Measurements from ENCODE around the gene ACOT6. TPM values are rescaled to one million over a fixed set of nuclear protein-coding genes. Genes with fewer than 3 reads are reported as not detected.

The ACOT6 gene
- total and polyA plus RNA-seq, 2 experiments from 2014 or later = not detected

DNA sequence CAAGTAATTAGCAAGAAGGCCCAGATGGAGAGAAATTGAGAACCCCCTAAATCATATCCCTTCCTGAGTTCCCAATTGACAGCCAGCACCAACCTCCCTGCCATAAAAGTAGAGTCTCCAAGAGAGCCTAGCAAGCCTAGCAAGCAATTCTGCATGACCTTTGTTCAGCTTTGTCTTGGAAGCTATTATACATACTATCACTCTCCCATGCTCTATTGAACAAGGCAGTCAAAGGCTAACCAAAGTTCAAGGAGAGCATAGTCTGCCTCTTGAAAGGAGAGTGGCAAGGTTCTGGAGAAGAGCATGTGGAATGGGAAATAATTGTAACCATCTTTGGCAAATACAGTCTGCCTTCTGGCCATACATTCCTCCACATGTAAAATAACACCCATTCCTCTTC is 12.8 kb upstream of the ACOT6 start:
- no peaks in the 10 kb centered on the region for H3K36me3 ChIP-seq (replicated peaks; ENCODE audit: insufficient read depth, low read depth)
- TF ChIP-seq, protein P1, sequence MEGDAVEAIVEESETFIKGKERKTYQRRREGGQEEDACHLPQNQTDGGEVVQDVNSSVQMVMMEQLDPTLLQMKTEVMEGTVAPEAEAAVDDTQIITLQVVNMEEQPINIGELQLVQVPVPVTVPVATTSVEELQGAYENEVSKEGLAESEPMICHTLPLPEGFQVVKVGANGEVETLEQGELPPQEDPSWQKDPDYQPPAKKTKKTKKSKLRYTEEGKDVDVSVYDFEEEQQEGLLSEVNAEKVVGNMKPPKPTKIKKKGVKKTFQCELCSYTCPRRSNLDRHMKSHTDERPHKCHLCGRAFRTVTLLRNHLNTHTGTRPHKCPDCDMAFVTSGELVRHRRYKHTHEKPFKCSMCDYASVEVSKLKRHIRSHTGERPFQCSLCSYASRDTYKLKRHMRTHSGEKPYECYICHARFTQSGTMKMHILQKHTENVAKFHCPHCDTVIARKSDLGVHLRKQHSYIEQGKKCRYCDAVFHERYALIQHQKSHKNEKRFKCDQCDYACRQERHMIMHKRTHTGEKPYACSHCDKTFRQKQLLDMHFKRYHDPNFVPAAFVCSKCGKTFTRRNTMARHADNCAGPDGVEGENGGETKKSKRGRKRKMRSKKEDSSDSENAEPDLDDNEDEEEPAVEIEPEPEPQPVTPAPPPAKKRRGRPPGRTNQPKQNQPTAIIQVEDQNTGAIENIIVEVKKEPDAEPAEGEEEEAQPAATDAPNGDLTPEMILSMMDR (IDR thresholded peaks at IDR 0.05; ENCODE audit: poor library complexity) = no peak
- no peak for TF ChIP-seq EZH2 (IDR thresholded peaks at IDR 0.05; ENCODE audit: borderline replicate concordance)
- no peak for TF ChIP-seq EZH2phosphoT487 (IDR thresholded peaks at IDR 0.05; ENCODE audit: low read depth, severe bottlenecking, unreplicated experiment)
- no peak overlapping the region for H3K27ac ChIP-seq
- H3K79me2 ChIP-seq = no peaks in the 10 kb centered on the region
- H3K27me3 ChIP-seq = no peaks in the 10 kb centered on the region
- H3K9me2 ChIP-seq (replicated peaks; ENCODE audit: insufficient read depth) = no peaks in the 10 kb centered on the region
- no peak overlapping the region for H2AFZ ChIP-seq
- H3K4me3 ChIP-seq = no peak overlapping the region
- H3K4me1 ChIP-seq (ENCODE audit: insufficient read depth) = no peaks in the 10 kb centered on the region
- no peaks in the 10 kb centered on the region for H4K20me1 ChIP-seq (ENCODE audit: insufficient read depth, poor library complexity, severe bottlenecking)
- peak; percentile 14 for DNase-seq (ENCODE audit: low spot score)
- H3K4me2 ChIP-seq = no peak overlapping the region
- no peaks in the 10 kb centered on the region for H3K9me3 ChIP-seq (ENCODE audit: low read depth)

DNA sequence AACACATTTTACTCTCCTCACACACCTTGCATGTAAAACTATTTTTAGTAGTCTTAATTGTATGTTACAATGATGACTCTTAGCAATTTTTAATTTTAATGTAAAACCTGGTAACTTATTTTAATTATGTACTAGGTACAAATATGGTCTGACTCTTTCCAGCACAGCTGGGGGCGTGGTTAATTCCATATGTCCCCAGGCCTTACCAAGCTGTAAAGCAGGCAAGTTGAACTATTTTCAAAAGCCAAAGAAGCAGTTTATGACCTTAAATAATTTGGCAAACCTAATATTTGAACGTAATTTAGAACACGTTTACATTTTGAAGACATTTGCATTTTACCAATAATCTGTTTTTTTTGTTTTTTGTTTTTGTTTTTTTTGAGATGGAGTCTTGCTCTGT is 9.3 kb upstream of the ACOT6 start:
- Histone ChIP-seq H2AFZ (no peak overlapping the region), H3K4me3 (no peak overlapping the region), H3K27ac (no peak overlapping the region), H3K4me2 (no peak overlapping the region), H3K9me3 (ENCODE audit: low read depth) (no peaks in the 10 kb centered on the region), H3K4me1 (ENCODE audit: insufficient read depth) (no peaks in the 10 kb centered on the region), H3K9me2 (replicated peaks; ENCODE audit: insufficient read depth) (no peaks in the 10 kb centered on the region), H3K27me3 (no peaks in the 10 kb centered on the region), H4K20me1 (ENCODE audit: insufficient read depth, poor library complexity, severe bottlenecking) (no peaks in the 10 kb centered on the region), H3K36me3 (replicated peaks; ENCODE audit: insufficient read depth, low read depth) (no peaks in the 10 kb centered on the region), H3K79me2 (no peaks in the 10 kb centered on the region)
- no peak for DNase-seq (ENCODE audit: low spot score)
- WGBS (ENCODE audit: low lambda C conversion rate, missing lambda C conversion rate) = 86% methylated on average over 3 of the region's 3 CpGs
- TF ChIP-seq, protein P1 (IDR thresholded peaks at IDR 0.05; ENCODE audit: poor library complexity) = no peak
- TF ChIP-seq EZH2 (IDR thresholded peaks at IDR 0.05; ENCODE audit: borderline replicate concordance) (no peak), EZH2phosphoT487 (IDR thresholded peaks at IDR 0.05; ENCODE audit: low read depth, severe bottlenecking, unreplicated experiment) (no peak)

DNA sequence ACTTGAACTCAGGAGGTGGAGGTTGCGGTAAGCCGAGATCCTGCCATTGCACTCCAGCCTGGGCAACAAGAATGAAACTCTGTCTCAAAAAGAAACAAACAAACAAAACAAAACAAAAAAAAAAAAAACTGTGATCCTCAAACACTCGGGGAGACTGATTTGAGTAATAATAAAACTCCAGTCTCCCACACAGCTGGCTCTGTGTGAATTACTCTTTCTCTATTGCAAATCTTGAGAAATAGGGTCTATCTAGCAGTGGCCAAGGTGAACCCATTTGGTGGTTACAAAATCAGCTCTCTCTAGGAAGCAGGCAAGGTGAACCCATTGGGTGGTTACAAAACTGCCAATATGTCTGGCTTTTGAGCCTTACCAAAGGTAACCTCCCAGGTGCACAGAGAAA is 6.0 kb upstream of the ACOT6 start:
- Histone ChIP-seq H3K27ac (no peak overlapping the region), H3K4me2 (no peak overlapping the region), H3K27me3 (no peaks in the 10 kb centered on the region), H3K4me3 (no peak overlapping the region), H3K36me3 (replicated peaks; ENCODE audit: insufficient read depth, low read depth) (no peaks in the 10 kb centered on the region), H3K9me2 (replicated peaks; ENCODE audit: insufficient read depth) (no peaks in the 10 kb centered on the region), H3K9me3 (ENCODE audit: low read depth) (no peaks in the 10 kb centered on the region), H3K4me1 (ENCODE audit: insufficient read depth) (no peaks in the 10 kb centered on the region), H4K20me1 (ENCODE audit: insufficient read depth, poor library complexity, severe bottlenecking) (no peaks in the 10 kb centered on the region), H3K79me2 (no peaks in the 10 kb centered on the region), H2AFZ (no peak overlapping the region)
- WGBS (ENCODE audit: low lambda C conversion rate, missing lambda C conversion rate) = 99% methylated on average over 3 of the region's 3 CpGs
- no peak for DNase-seq (ENCODE audit: low spot score)
- TF ChIP-seq EZH2 (IDR thresholded peaks at IDR 0.05; ENCODE audit: borderline replicate concordance) = no peak
- TF ChIP-seq, protein P1 (IDR thresholded peaks at IDR 0.05; ENCODE audit: poor library complexity) = no peak
- no peak for TF ChIP-seq EZH2phosphoT487 (IDR thresholded peaks at IDR 0.05; ENCODE audit: low read depth, severe bottlenecking, unreplicated experiment)

DNA sequence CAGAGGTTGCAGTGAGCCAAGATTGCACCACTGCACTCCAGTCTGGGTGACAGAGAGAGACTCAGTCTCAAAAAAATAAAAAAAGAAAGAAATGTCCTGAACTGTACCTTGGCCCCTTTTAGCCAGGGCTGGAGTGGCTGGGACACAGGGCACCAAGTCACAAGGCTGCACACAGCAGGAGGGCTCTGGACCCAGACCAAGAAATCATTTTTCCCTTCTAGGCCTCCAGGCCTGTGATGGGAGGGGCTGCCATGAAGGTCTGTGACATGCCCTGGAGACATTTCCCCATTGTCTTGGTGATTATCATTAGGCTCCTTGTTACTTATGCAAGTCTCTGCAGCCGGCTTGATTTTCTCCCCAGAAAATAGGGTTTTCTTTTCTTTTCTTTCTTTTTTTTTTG is 5.1 kb upstream of the ACOT6 start:
- no peak for DNase-seq (ENCODE audit: low spot score)
- Histone ChIP-seq H3K27me3 (no peaks in the 10 kb centered on the region), H3K79me2 (no peaks in the 10 kb centered on the region), H2AFZ (no peak overlapping the region), H3K9me3 (ENCODE audit: low read depth) (no peaks in the 10 kb centered on the region), H3K27ac (no peak overlapping the region), H4K20me1 (ENCODE audit: insufficient read depth, poor library complexity, severe bottlenecking) (no peaks in the 10 kb centered on the region), H3K4me1 (ENCODE audit: insufficient read depth) (no peaks in the 10 kb centered on the region), H3K36me3 (replicated peaks; ENCODE audit: insufficient read depth, low read depth) (no peaks in the 10 kb centered on the region), H3K9me2 (replicated peaks; ENCODE audit: insufficient read depth) (no peaks in the 10 kb centered on the region), H3K4me3 (no peak overlapping the region), H3K4me2 (no peak overlapping the region)
- TF ChIP-seq EZH2phosphoT487 (IDR thresholded peaks at IDR 0.05; ENCODE audit: low read depth, severe bottlenecking, unreplicated experiment) (no peak), EZH2 (IDR thresholded peaks at IDR 0.05; ENCODE audit: borderline replicate concordance) (no peak)
- TF ChIP-seq, protein P1 (IDR thresholded peaks at IDR 0.05; ENCODE audit: poor library complexity) = no peak
- WGBS (ENCODE audit: low lambda C conversion rate, missing lambda C conversion rate) = 100% methylated on average over 1 of the region's 1 CpG

Data from hepatocyte (in vitro differentiated cells).